ENCODE measurements around the gene ST3GAL5. TPM values are rescaled to one million over a fixed set of nuclear protein-coding genes. Genes with fewer than 3 reads are reported as not detected.

Gene ST3GAL5
- total RNA-seq, 1 experiment from 2014 or later = 25.3 TPM

DNA sequence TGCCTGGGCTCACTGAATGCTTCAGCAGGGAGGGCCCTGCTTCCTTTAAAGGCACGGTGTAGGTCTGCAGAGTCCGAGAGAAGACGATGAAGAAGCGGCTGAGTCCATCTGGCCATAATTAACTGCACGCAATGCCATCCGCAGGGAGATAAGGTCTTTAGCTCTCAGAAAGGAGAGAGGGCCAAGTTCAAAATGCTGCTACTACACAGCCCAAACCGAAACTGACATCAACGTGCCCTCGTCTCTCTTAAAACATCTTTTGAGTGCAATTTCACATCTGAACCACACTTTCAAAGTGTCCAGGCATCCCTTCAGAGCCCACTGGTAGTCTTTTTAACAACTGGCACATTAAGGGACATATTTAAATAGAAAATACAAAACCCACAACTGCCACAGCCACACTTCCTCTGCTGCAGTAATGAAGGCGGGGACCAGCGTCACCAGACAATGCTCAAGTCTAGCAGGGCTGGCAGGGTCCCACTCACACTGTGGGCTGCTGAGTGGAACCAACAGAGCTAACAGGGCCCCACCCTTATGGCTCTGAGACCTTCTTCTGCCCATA, 35.8 kb downstream of the ST3GAL5 start:
- Histone ChIP-seq H3K9me3 (ENCODE audit: low read depth, low read length, poor library complexity, severe bottlenecking) (no peaks in the 10 kb centered on the region), H3K27ac (ENCODE audit: low read depth, low read length, poor library complexity, severe bottlenecking) (no peak overlapping the region), H3K4me1 (ENCODE audit: insufficient read depth, low read length, poor library complexity, severe bottlenecking) (peaks cover 7% of the 10 kb centered on the region), H3K36me3 (ENCODE audit: insufficient read depth, low read length, poor library complexity, severe bottlenecking) (no peaks in the 10 kb centered on the region), H3K4me3 (ENCODE audit: low read depth, low read length, poor library complexity, severe bottlenecking) (no peak overlapping the region), H3K27me3 (replicated peaks; ENCODE audit: insufficient read depth, low read depth, low read length, poor library complexity) (no peaks in the 10 kb centered on the region)
- CTCF ChIA-PET = no interaction called here
- TF ChIP-seq, protein P1, sequence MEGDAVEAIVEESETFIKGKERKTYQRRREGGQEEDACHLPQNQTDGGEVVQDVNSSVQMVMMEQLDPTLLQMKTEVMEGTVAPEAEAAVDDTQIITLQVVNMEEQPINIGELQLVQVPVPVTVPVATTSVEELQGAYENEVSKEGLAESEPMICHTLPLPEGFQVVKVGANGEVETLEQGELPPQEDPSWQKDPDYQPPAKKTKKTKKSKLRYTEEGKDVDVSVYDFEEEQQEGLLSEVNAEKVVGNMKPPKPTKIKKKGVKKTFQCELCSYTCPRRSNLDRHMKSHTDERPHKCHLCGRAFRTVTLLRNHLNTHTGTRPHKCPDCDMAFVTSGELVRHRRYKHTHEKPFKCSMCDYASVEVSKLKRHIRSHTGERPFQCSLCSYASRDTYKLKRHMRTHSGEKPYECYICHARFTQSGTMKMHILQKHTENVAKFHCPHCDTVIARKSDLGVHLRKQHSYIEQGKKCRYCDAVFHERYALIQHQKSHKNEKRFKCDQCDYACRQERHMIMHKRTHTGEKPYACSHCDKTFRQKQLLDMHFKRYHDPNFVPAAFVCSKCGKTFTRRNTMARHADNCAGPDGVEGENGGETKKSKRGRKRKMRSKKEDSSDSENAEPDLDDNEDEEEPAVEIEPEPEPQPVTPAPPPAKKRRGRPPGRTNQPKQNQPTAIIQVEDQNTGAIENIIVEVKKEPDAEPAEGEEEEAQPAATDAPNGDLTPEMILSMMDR (conservative IDR thresholded peaks at IDR 0.05; ENCODE audit: low read depth, low read length) = no peak
- TF ChIP-seq EZH2 (IDR thresholded peaks at IDR 0.05; ENCODE audit: borderline replicate concordance, low read depth, low read length, poor library complexity, severe bottlenecking) = no peak
- no TSS peak for BruUV-seq (replicated peaks)
- POLR2A ChIA-PET (ENCODE audit: low non-redundant PET) = no interaction called here
- intact Hi-C loops (cut with micrococcal nuclease; ENCODE audit: unreplicated experiment) = no loop called here
- DNase-seq (ENCODE audit: low spot score) = no peak

DNA sequence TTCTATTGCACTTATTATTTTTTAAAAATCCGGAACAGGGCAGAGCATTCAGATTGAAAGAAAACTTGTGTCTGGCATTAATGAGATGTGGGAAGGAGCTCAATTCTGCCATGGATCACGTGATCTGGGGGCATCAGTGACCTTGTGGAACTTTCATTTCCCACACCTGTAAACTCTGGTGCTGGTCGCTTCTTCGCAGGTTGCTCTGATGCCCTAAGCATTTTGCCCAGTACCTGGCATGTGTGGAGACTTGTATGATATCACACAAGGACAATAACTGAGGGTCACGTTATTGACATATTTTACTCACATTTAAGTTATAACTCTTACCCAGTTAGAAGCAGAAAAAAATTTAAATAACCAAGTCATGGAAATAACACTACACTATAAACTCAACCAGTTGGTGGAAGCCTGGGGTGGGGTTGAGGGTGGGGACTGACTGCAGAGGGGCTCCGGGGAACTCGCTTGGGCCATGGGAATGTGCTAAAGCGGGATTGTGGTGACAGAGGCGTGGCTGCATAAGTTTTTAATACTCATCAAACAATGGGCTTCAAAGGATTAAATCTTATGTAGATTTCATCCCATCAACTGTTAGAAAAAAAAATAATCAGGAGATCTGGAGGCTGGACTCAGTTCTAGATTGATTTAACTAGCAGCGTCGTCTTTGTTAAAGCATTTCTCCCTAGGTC, 36.5 kb downstream of the ST3GAL5 start:
- H3K36me3 ChIP-seq (ENCODE audit: insufficient read depth, low read length, poor library complexity, severe bottlenecking) = no peaks in the 10 kb centered on the region
- BruUV-seq (replicated peaks) = no TSS peak
- DNase-seq (ENCODE audit: low spot score) = no peak

DNA sequence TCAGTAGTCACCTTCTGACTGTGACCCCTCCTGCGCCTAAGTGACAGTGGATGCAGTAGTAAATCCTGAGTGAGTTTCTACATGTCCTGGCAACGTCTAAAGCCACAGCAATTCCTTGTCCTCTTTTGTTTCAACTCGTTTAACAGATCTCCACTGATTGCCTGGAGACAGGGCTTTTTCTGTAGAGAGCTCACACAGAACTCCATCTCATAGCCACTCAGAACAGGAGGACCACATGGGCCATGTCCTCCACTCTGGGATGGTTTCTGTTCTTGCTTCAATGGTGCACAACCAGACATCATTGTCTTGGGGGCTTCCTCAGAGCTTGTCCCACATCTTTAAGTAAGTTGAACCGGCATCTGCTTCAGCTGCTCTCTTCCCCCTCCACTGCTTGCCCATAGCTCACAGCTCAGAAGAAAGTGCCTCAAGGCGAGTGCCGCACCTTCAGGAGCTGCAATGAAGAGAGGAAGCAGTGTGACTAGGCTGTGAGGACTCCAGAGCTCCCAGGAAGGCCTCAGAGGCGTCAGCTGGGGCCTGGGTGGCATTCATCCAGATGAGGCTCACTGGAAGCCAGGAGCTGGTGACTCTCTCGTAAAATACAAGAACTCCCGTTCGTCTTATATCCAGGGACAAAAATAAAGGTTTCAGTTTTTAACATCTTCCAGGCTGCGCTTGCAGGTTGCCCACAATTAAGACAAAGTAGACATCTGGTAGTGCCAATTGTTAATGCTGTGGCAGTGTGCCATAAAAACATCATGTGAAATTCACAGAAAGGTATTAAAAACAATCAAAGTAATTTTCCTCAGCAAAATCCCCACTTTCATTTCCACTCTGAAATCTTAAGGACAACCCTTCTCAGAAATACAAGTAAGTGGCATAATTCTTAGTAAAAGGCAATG, 37.3 kb downstream of the ST3GAL5 start:
- H3K4me1 ChIP-seq (ENCODE audit: insufficient read depth, low read length, poor library complexity, severe bottlenecking) = peaks cover 7% of the 10 kb centered on the region
- no peak for DNase-seq (ENCODE audit: low spot score)
- no peaks in the 10 kb centered on the region for H3K27me3 ChIP-seq (replicated peaks; ENCODE audit: insufficient read depth, low read depth, low read length, poor library complexity)
- ChIA-PET POLR2A (ENCODE audit: low non-redundant PET) (interaction anchor here (0.7 kb wide), 1 partner anchor 17 kb away, joined by 11 read pairs; no protein-coding TSS in a partner anchor), CTCF (no interaction called here)
- no peaks in the 10 kb centered on the region for H3K36me3 ChIP-seq (ENCODE audit: insufficient read depth, low read length, poor library complexity, severe bottlenecking)
- H3K9me3 ChIP-seq (ENCODE audit: low read depth, low read length, poor library complexity, severe bottlenecking) = no peaks in the 10 kb centered on the region
- no peak overlapping the region for H3K27ac ChIP-seq (ENCODE audit: low read depth, low read length, poor library complexity, severe bottlenecking)
- intact Hi-C loops (cut with micrococcal nuclease; ENCODE audit: unreplicated experiment) = no loop called here
- TF ChIP-seq EZH2 (IDR thresholded peaks at IDR 0.05; ENCODE audit: borderline replicate concordance, low read depth, low read length, poor library complexity, severe bottlenecking) = no peak
- TF ChIP-seq, protein P1 (conservative IDR thresholded peaks at IDR 0.05; ENCODE audit: low read depth, low read length) = no peak
- BruUV-seq (replicated peaks) = no TSS peak
- H3K4me3 ChIP-seq (ENCODE audit: low read depth, low read length, poor library complexity, severe bottlenecking) = no peak overlapping the region

More for the DNA sequence above, 36.5 kb downstream of the ST3GAL5 start:
- no peak overlapping the region for H3K4me3 ChIP-seq (ENCODE audit: low read depth, low read length, poor library complexity, severe bottlenecking)
- intact Hi-C loops (cut with micrococcal nuclease; ENCODE audit: unreplicated experiment) = no loop called here
- POLR2A ChIA-PET (ENCODE audit: low non-redundant PET) = no interaction called here
- H3K27ac ChIP-seq (ENCODE audit: low read depth, low read length, poor library complexity, severe bottlenecking) = no peak overlapping the region
- H3K4me1 ChIP-seq (ENCODE audit: insufficient read depth, low read length, poor library complexity, severe bottlenecking) = peaks cover 7% of the 10 kb centered on the region
- H3K27me3 ChIP-seq (replicated peaks; ENCODE audit: insufficient read depth, low read depth, low read length, poor library complexity) = no peaks in the 10 kb centered on the region
- no peaks in the 10 kb centered on the region for H3K9me3 ChIP-seq (ENCODE audit: low read depth, low read length, poor library complexity, severe bottlenecking)
- no peak for TF ChIP-seq EZH2 (IDR thresholded peaks at IDR 0.05; ENCODE audit: borderline replicate concordance, low read depth, low read length, poor library complexity, severe bottlenecking)
- TF ChIP-seq, protein P1 (conservative IDR thresholded peaks at IDR 0.05; ENCODE audit: low read depth, low read length) = no peak
- CTCF ChIA-PET = no interaction called here

Data from A673 (cell line).